GM10248 (cell line): Measurements from ENCODE around the gene ADCY5.

ENCODE experiments used
- CTCF ChIA-PET: fragments of 300-600 bp; sonication (Branson Sonifier 250); formaldehyde crosslinking; extraction: SDS; loops from one replicate; lab custom pipeline; 2021; ENCODE audit warnings: antibody characterized with exemption; lab: Yijun Ruan, JAX
- POLR2A ChIA-PET: fragments of 350-650 bp; sonication (Branson Sonifier 250); formaldehyde crosslinking; extraction: SDS; loops from one replicate; lab custom pipeline; 2020; ENCODE audit warnings: antibody characterized with exemption; lab: Yijun Ruan, JAX
- DNase-seq: peaks from one replicate; pipeline ENCODE4 v3.0.0; 2012; ENCODE audit errors: extremely low spot score
- CTCF ChIP-seq: IDR thresholded peaks from 2 replicates; pipeline ENCODE4 v1.5.1; 2012; ENCODE audit warnings: mild to moderate bottlenecking, low read depth; ENCODE audit errors: extremely low read depth, missing control alignments, control extremely low read depth

ADCY5 gene

GRCh38 chr3:123285066-123285465 is 163.8 kb downstream of the ADCY5 start:
- CTCF ChIA-PET: interaction anchor here (0.7 to 1.3 kb wide), 4 partner anchors 10 to 17 kb away, joined by 3 read pairs; no protein-coding TSS in a partner anchor

DNA sequence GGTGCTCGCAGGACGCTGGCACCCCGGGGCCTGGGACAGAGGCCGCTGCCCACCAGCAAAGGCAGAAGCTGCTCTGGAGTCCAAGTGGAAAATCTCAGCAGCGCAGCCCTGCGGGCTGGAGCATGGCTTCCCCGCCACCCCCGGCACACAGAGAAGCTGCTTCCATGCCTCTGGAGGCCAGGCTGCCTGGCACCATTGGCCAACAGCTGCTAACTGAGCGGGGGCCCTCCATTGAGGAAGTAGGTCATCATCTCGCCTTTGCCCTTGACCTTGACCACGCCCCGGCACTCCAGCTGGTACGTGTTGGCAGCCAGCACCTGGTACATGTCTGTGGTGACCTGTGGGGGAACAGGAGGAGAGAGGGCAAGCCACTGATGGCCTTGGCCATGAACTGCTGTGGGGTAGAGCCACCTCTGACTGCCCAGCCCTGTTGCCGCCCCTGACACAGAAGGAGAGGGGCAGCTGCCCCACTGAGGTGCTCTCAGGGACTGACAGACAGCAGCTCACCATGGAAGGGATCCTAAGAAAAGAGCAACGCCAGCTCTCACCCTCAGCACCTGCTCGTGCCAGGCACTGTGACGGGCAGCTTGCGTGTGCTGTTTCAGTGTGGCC is 164.4 kb downstream of the ADCY5 start:
- TF ChIP-seq CTCF: no peak
- CTCF ChIA-PET: interaction anchor here (0.8 to 1.4 kb wide), 4 partner anchors 8 to 18 kb away, joined by 3 read pairs; no protein-coding TSS in a partner anchor
- POLR2A ChIA-PET: no interaction called here
- DNase-seq: peak; percentile 13

More at GRCh38 chr3:123285066-123285465, 163.8 kb downstream of the ADCY5 start:
- TF ChIP-seq CTCF: no peak
- POLR2A ChIA-PET: no interaction called here
- peak; percentile 13 for DNase-seq

DNA sequence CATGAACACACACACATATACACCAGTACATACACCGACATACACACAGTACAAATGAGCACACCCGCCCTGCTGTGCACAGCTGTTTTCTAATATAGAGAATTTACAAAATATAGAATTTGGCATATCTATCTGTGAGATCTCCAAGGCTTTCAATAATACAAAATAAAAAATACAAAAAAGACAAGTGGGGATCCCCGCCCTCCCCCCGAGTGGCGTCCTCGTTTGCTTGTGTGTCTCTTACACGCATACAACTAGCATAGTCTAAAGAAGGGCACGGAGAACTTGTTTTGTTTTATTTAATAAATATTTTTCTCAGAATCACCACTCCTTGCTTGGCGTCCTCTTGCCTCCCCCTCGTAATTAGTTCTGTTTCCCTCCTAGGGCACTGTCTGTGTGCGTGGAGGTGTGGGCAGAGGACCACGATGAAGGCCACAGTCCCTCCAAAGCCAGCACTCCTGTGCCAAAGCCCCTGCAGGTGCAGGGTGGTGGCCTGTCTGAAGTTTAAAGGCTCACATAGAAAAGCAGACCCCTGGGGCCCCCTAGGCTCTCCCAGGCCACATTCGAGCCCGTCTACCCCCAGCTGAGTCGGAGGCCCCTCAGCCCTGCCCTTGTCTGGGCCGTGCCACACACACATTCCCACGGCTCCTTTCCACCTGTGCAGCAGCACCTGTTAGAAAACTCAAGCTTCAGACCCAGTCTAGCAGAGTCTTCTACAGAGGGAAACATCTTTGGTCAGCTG is 165.1 kb downstream of the ADCY5 start:
- DNase-seq: no peak
- ChIA-PET POLR2A (no interaction called here), CTCF (interaction anchor here (0.8 to 1.4 kb wide), 4 partner anchors 9 to 37 kb away, joined by 3 read pairs; no protein-coding TSS in a partner anchor)
- no peak for TF ChIP-seq CTCF

DNA sequence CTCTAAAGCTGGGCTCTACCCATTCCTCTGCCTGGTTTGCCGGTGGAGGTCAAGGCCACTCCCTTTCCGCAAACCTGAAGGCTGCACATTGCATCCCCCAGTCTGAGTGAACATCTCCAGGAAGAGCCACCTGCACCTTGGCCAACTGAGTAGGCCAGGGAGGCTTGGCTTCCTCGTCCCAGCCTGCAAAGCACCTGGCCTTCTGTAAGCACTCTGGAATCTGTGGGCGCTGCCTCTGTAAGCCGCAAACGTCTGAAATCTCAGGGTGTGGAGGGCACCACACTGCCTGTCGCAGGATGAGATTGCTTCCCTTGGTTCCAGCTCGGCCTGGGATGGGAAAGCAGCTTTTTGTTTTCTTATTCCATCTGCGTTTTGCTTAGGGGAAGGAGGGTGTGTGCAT is 165.8 kb downstream of the ADCY5 start:
- CTCF ChIA-PET: interaction anchor here (1.0 to 1.4 kb wide), 2 partner anchors 19 to 37 kb away, joined by 3 read pairs; no protein-coding TSS in a partner anchor
- no peak for TF ChIP-seq CTCF
- POLR2A ChIA-PET: no interaction called here
- no peak for DNase-seq

- no peak for DNase-seq
- ChIA-PET POLR2A (no interaction called here), CTCF (interaction anchor here (1.0 to 1.4 kb wide), 2 partner anchors 18 to 38 kb away, joined by 3 read pairs; no protein-coding TSS in a partner anchor)
- no peak for TF ChIP-seq CTCF
These were observed 166.4 kb downstream of the ADCY5 start for GRCh38 chr3:123282461-123282860.

DNA sequence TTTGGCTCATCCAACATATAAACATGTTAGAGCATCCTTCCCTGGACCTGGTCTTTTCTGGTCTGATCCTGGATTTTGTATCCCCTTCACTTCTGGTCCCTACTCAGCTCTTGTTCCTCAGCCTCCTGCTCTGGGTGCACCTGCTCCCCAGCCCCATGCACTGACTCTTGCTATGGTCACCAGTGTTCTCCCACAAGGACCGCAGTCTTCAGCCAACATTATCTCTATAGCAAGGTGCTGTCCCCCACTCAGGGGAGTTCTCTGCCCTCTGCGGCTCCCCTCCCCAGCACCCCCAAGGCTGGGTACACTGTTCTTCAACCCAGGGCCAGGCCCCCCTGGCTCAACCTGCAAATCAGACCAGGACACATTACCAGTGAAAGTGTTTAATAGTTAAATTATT is 167.0 kb downstream of the ADCY5 start:
- no peak for DNase-seq
- ChIA-PET POLR2A (no interaction called here), CTCF (interaction anchor here (1.0 kb wide), 1 partner anchor 18 kb away, joined by 3 read pairs; no protein-coding TSS in a partner anchor)
- no peak for TF ChIP-seq CTCF
